ENCODE measurements around the gene PTPRD.

- TF ChIP-seq, protein P1, sequence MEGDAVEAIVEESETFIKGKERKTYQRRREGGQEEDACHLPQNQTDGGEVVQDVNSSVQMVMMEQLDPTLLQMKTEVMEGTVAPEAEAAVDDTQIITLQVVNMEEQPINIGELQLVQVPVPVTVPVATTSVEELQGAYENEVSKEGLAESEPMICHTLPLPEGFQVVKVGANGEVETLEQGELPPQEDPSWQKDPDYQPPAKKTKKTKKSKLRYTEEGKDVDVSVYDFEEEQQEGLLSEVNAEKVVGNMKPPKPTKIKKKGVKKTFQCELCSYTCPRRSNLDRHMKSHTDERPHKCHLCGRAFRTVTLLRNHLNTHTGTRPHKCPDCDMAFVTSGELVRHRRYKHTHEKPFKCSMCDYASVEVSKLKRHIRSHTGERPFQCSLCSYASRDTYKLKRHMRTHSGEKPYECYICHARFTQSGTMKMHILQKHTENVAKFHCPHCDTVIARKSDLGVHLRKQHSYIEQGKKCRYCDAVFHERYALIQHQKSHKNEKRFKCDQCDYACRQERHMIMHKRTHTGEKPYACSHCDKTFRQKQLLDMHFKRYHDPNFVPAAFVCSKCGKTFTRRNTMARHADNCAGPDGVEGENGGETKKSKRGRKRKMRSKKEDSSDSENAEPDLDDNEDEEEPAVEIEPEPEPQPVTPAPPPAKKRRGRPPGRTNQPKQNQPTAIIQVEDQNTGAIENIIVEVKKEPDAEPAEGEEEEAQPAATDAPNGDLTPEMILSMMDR (conservative IDR thresholded peaks at IDR 0.05 in 1 of 2, IDR thresholded peaks at IDR 0.05 in 1 of 2; ENCODE audit: low read depth in 1 of 2, low read length in 2 of 2): no peak
- no peak for TF ChIP-seq EZH2 (IDR thresholded peaks at IDR 0.05; ENCODE audit: low read length, missing control alignments)
Measured at GRCh38 chr9:10255758-10256157, 357.0 kb downstream of the PTPRD start.

All from fibroblast of lung (primary cell).